Liver (tissue), 9 donors: ENCODE data around the gene DPYSL4. TPM values are rescaled to one million over a fixed set of nuclear protein-coding genes. Genes with fewer than 3 reads are reported as not detected.

ENCODE experiments used
- DNase-seq: peaks from one replicate; pipeline ENCODE4 v3.0.0-alpha.2; 2017; ENCODE audit warnings: low spot score
- H3K27ac ChIP-seq, 2 donors: one replicate each; pipeline ENCODE4 v1.7.0; 2013; ENCODE audit warnings: inconsistent platforms in 2 of 2, low read length in 2 of 2, control low read depth in 1 of 2, low read depth in 1 of 2, mild to moderate bottlenecking in 1 of 2
- H3K27me3 ChIP-seq, 4 donors: one replicate each; pipeline versions ENCODE4 v1.6.1 to v1.7.0; 2013; ENCODE audit warnings: low read length in 3 of 4, inconsistent platforms in 1 of 4, mild to moderate bottlenecking in 1 of 4, moderate library complexity in 1 of 4; ENCODE audit not compliant: control insufficient read depth in 4 of 4, insufficient read depth in 4 of 4
- H3K36me3 ChIP-seq, 4 donors: one replicate each; pipeline versions ENCODE4 v1.6.1 to v1.7.0; 2013; ENCODE audit warnings: low read length in 3 of 4, mild to moderate bottlenecking in 3 of 4, low read depth in 1 of 4, moderate library complexity in 1 of 4; ENCODE audit not compliant: control insufficient read depth in 4 of 4, insufficient read depth in 3 of 4
- H3K4me1 ChIP-seq, 4 donors: one replicate each; pipeline versions ENCODE4 v1.6.1 to v1.7.0; 2013; ENCODE audit warnings: low read length in 3 of 4, mild to moderate bottlenecking in 3 of 4, moderate library complexity in 1 of 4; ENCODE audit not compliant: control insufficient read depth in 4 of 4, insufficient read depth in 4 of 4
- H3K4me3 ChIP-seq, 3 donors: one replicate each; pipeline versions ENCODE4 v1.6.1 to v1.7.0; 2013; ENCODE audit warnings: low read length in 3 of 3, control low read depth in 1 of 3, low read depth in 1 of 3, mild to moderate bottlenecking in 1 of 3
- H3K9ac ChIP-seq, 2 donors: one replicate each; pipeline ENCODE4 v1.7.0; 2013; ENCODE audit warnings: low read length in 2 of 2, mild to moderate bottlenecking in 2 of 2, moderate library complexity in 2 of 2, control low read depth in 1 of 2, low read depth in 1 of 2
- H3K9me3 ChIP-seq, 4 donors: one replicate each; pipeline versions ENCODE4 v1.6.1 to v1.7.0; 2013; ENCODE audit warnings: low read length in 3 of 4; ENCODE audit not compliant: control insufficient read depth in 4 of 4
- CTCF ChIP-seq: fragments of 150-350 bp; IDR thresholded peaks from 2 replicates; pipeline ENCODE4 v1.5.1; 2017; ENCODE audit warnings: improper control_type of control experiment, low read depth, low read length; ENCODE audit not compliant: missing input control
- EGR1 ChIP-seq, 2 donors: IDR thresholded peaks; 2 replicates each; pipeline ENCODE4 v1.6.1; 2016 to 2018; ENCODE audit warnings: antibody characterized with exemption in 2 of 2, low read depth in 2 of 2
- FOXA1 ChIP-seq: IDR thresholded peaks from 2 replicates; pipeline ENCODE4 v1.6.1; 2016; ENCODE audit warnings: antibody characterized with exemption
- FOXA2 ChIP-seq: IDR thresholded peaks from 2 replicates; pipeline ENCODE4 v1.6.1; 2016; ENCODE audit warnings: antibody characterized with exemption
- GABPA ChIP-seq, 2 donors: IDR thresholded peaks in 1 of 2; conservative IDR thresholded peaks in 1 of 2; 2 replicates each; pipeline ENCODE4 v1.6.1; 2016; ENCODE audit warnings: antibody characterized with exemption in 2 of 2, mild to moderate bottlenecking in 1 of 2, moderate library complexity in 1 of 2
- HNF4A ChIP-seq, 2 donors: conservative IDR thresholded peaks; 2 replicates each; pipeline ENCODE4 v1.6.1; 2016; ENCODE audit warnings: antibody characterized with exemption in 2 of 2, mild to moderate bottlenecking in 2 of 2
- HNF4G ChIP-seq: IDR thresholded peaks from 2 replicates; pipeline ENCODE4 v1.6.1; 2016; ENCODE audit warnings: antibody characterized with exemption
- JUND ChIP-seq, 2 donors: IDR thresholded peaks; 2 replicates each; pipeline ENCODE4 v1.6.1; 2016; ENCODE audit warnings: antibody characterized with exemption in 2 of 2
- NR2F2 ChIP-seq: IDR thresholded peaks from 2 replicates; pipeline ENCODE4 v1.6.1; 2016; ENCODE audit warnings: antibody characterized with exemption
- RAD21 ChIP-seq, 2 donors: IDR thresholded peaks; 2 replicates each; pipeline ENCODE4 v1.6.1; 2016; ENCODE audit warnings: antibody characterized with exemption in 2 of 2, mild to moderate bottlenecking in 2 of 2
- SP1 ChIP-seq: IDR thresholded peaks from 2 replicates; pipeline ENCODE4 v1.6.1; 2018; ENCODE audit warnings: antibody characterized with exemption, mild to moderate bottlenecking
- YY1 ChIP-seq: IDR thresholded peaks from 2 replicates; pipeline ENCODE4 v1.6.1; 2016; ENCODE audit warnings: antibody characterized with exemption, mild to moderate bottlenecking
- WGBS: extraction: QIAGEN DNeasy Blood & Tissue Kit; methylation state at CpG from one replicate; pipeline ENCODE4 v1.1.7; 2013; 5-methylcytosine and 5-hydroxymethylcytosine counted together
- polyA plus RNA-seq, 2 donors: library from polyadenylated mRNA; stranded (reverse) in 1 of 2; unstranded in 1 of 2; fragments of 200-250 nt in 1 of 2; fragments of >200 nt in 1 of 2; fragmentation: Nextera tagmentation in 1 of 2; extraction: Ambion mirVana in 1 of 2; gene quantifications; one replicate each; pipeline versions ENCODE4 v1.2.1 to v1.2.3, GENCODE V29; 2013 to 2015
- total RNA-seq, 2 donors: library from RNA; depleted of rRNA; stranded (reverse); fragments of >200 nt; gene quantifications; one replicate each; pipeline ENCODE4 v1.2.3, GENCODE V29; 2014
- TF ChIP-seq, protein P1 (sequence below): IDR thresholded peaks from 2 replicates; pipeline ENCODE4 v1.6.1; 2016; ENCODE audit warnings: antibody characterized with exemption, mild to moderate bottlenecking
- TF ChIP-seq, protein P2 (sequence below): IDR thresholded peaks from 2 replicates; pipeline ENCODE4 v1.6.1; 2016; ENCODE audit warnings: antibody characterized with exemption
- TF ChIP-seq, protein P3 (sequence below): IDR thresholded peaks from 2 replicates; pipeline ENCODE4 v1.6.1; 2016; ENCODE audit warnings: antibody characterized with exemption
- TF ChIP-seq, protein P4 (sequence below): IDR thresholded peaks from 2 replicates; pipeline ENCODE4 v1.6.1; 2016; ENCODE audit warnings: antibody characterized with exemption
- donor health status: healthy.
- donor health status: healthy.
- donor health status: healthy.
- donor health status: healthy.
- donor health status: healthy.

Gene DPYSL4
- total and polyA plus RNA-seq, 4 donors = 0.19 to 2.2 (median 0.26) TPM

DNA sequence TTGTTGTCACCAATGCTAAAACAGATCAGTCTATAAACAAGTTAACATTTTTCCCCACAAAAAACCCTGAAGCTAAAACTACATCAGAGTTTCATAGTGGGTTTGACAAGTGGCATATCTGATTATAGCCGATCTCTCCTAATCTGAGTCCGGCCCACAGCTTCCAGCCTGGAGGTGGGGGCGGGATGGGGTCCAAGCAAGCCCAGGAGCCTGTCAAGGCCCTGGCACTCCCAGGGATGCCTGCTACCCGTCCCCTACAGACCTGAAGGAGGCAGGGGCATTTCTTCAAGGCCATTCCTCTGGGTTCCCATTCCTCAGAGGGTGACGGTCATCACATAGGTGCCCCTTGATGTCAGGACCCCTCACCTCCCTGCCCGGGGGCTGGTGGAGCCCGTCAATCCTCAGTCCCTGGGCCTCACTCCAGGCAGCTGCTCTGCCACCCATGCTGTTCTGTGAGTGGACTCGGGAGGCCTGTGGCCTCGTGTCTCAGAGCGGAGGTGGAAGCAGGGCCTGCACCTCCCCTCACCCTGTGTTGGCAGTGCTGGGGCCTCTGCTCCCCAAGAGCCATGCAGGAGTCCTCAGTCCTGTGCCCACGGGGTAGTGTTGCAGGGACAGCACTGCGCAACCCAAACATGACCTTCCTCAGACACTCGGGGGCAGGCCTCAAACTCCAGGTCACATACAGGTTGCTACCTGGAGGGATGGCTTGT, 8.8 kb downstream of the DPYSL4 start:
- Histone ChIP-seq H3K9ac (no peak overlapping the region), H3K27ac (no peak overlapping the region), H3K9me3 (no peaks in the 10 kb centered on the region), H3K4me3 (no peak overlapping the region), H3K27me3 (peaks cover 0 to 3% (median 0%) of the 10 kb centered on the region in 4 donors), H3K4me1 (no peaks in the 10 kb centered on the region), H3K36me3 (no peaks in the 10 kb centered on the region)
- WGBS = 88% methylated on average over 13 of the region's 13 CpGs
- DNase-seq = no peak
- TF ChIP-seq GABPA (IDR thresholded peaks at IDR 0.05 in 1 of 2, conservative IDR thresholded peaks at IDR 0.05 in 1 of 2) (no peak), HNF4G (no peak), FOXA1 (no peak), RAD21 (IDR thresholded peaks at IDR 0.05) (no peak), HNF4A (conservative IDR thresholded peaks at IDR 0.05) (no peak), CTCF (no peak), SP1 (no peak), FOXA2 (no peak)
- TF ChIP-seq, protein P1, sequence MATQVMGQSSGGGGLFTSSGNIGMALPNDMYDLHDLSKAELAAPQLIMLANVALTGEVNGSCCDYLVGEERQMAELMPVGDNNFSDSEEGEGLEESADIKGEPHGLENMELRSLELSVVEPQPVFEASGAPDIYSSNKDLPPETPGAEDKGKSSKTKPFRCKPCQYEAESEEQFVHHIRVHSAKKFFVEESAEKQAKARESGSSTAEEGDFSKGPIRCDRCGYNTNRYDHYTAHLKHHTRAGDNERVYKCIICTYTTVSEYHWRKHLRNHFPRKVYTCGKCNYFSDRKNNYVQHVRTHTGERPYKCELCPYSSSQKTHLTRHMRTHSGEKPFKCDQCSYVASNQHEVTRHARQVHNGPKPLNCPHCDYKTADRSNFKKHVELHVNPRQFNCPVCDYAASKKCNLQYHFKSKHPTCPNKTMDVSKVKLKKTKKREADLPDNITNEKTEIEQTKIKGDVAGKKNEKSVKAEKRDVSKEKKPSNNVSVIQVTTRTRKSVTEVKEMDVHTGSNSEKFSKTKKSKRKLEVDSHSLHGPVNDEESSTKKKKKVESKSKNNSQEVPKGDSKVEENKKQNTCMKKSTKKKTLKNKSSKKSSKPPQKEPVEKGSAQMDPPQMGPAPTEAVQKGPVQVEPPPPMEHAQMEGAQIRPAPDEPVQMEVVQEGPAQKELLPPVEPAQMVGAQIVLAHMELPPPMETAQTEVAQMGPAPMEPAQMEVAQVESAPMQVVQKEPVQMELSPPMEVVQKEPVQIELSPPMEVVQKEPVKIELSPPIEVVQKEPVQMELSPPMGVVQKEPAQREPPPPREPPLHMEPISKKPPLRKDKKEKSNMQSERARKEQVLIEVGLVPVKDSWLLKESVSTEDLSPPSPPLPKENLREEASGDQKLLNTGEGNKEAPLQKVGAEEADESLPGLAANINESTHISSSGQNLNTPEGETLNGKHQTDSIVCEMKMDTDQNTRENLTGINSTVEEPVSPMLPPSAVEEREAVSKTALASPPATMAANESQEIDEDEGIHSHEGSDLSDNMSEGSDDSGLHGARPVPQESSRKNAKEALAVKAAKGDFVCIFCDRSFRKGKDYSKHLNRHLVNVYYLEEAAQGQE = no peak
- TF ChIP-seq, protein P2, sequence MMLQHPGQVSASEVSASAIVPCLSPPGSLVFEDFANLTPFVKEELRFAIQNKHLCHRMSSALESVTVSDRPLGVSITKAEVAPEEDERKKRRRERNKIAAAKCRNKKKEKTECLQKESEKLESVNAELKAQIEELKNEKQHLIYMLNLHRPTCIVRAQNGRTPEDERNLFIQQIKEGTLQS = no peak

- WGBS = 88% methylated on average over 30 of the region's 30 CpGs
- Histone ChIP-seq H3K27me3 (peaks cover 0 to 3% (median 0%) of the 10 kb centered on the region in 4 donors), H3K4me1 (no peaks in the 10 kb centered on the region), H3K4me3 (no peak overlapping the region), H3K9ac (no peak overlapping the region), H3K9me3 (no peaks in the 10 kb centered on the region), H3K27ac (no peak overlapping the region), H3K36me3 (no peaks in the 10 kb centered on the region)
- DNase-seq = no peak
- TF ChIP-seq, protein P3, sequence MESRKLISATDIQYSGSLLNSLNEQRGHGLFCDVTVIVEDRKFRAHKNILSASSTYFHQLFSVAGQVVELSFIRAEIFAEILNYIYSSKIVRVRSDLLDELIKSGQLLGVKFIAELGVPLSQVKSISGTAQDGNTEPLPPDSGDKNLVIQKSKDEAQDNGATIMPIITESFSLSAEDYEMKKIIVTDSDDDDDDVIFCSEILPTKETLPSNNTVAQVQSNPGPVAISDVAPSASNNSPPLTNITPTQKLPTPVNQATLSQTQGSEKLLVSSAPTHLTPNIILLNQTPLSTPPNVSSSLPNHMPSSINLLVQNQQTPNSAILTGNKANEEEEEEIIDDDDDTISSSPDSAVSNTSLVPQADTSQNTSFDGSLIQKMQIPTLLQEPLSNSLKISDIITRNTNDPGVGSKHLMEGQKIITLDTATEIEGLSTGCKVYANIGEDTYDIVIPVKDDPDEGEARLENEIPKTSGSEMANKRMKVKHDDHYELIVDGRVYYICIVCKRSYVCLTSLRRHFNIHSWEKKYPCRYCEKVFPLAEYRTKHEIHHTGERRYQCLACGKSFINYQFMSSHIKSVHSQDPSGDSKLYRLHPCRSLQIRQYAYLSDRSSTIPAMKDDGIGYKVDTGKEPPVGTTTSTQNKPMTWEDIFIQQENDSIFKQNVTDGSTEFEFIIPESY = no peak
- TF ChIP-seq HNF4G (no peak), NR2F2 (no peak), JUND (IDR thresholded peaks at IDR 0.05) (no peak), HNF4A (conservative IDR thresholded peaks at IDR 0.05) (no peak), CTCF (no peak), FOXA1 (no peak), SP1 (no peak), EGR1 (IDR thresholded peaks at IDR 0.05; ENCODE audit: low read depth in 2 of 2) (no peak), GABPA (IDR thresholded peaks at IDR 0.05 in 1 of 2, conservative IDR thresholded peaks at IDR 0.05 in 1 of 2) (no peak), RAD21 (IDR thresholded peaks at IDR 0.05) (no peak), YY1 (no peak)
- TF ChIP-seq, protein P4, sequence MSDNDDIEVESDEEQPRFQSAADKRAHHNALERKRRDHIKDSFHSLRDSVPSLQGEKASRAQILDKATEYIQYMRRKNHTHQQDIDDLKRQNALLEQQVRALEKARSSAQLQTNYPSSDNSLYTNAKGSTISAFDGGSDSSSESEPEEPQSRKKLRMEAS = no peak
- TF ChIP-seq, protein P2 = no peak
Observed at GRCh38 chr10:132196178-132197113, 9.7 kb downstream of the DPYSL4 start.
